OCI-M2 (cell line): ENCODE data around the gene MED9.

Experiments
- DNase-seq: peaks from one replicate; lab custom pipeline; 2025; ENCODE audit not compliant: unreplicated experiment; lab: John Stamatoyannopoulos, UW

The MED9 gene

DNA sequence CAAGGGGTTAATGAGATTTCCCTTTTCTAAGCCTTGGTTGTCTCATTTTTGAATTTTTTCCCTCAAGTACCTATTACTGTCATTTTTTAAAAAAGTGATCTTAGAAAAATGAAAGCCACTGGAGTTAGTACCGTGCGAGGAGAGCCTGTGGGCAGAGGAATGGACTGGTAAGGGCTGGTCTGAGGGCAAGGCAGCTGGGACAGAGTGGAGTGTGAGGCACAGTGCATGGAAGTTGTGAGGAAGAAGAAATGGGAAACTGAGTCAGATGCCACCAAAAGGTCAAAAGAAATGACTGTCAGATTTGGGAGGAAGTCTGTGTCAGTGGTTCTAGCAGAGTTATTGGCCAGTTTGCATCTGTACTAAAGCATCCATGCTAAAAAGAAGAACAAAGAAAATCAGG lies 11.2 kb downstream of the MED9 start:
- no peak for DNase-seq

DNA sequence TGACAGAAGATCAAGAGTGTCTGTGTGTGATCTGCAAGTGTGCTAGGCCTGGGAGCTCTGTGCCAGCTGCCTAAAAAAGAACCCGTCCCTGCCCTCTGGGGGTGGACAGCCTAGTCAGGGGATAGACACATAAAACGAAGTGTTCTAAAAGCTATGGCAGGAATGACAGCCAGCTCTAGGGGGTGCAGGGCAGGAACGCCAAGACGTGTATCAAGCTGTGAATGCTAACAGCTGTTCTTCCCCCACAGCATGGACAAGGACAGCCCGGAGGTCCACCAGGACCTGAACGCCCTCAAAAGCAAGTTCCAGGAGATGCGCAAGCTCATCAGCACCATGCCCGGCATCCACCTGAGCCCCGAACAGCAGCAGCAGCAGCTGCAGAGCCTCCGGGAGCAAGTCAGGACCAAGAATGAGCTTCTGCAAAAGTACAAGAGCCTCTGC lies 14.3 kb downstream of the MED9 start:
- DNase-seq = no peak

DNA sequence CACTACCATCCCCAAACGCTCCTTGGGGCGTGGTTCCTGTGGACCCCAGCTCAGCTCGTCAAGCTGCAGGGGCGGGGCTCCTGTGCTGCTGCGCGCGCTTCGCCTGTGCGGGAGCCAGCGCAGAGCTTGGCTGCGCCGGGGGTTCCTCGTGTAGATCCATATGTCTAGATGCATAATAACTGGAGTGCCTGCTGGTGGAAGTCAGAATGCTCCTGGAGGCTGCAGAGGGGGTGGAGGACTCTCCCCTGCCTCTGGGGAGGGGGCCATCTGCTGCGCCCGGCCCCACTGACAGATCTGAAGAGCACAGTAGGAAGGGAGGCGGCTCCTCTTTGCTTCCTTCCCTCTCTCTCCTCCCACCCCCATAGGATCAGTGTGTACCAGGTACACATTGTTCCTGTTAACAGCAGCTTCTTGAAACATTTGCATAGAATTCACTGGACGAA lies 14.8 kb downstream of the MED9 start:
- DNase-seq = no peak

DNA sequence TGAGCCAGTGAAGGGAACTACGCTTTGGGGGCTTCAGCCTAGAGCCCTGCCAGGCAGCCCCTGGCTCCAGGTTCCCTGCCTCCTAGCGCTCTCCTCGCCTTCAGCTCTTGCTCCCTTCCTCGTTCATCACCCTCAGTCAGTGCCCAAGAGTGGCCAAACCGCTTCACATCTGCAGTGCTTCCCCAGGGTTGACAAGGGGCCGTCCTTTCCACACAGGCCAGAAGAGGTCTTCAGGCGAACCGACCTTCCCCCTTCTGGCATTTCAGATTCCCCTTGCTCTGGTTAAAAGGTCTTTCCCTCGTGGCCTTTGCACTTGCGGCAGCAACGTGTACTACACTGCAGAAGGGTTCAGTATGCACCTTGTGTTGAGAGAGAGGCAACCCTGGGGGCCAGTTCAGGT lies 15.3 kb downstream of the MED9 start:
- no peak for DNase-seq

DNA sequence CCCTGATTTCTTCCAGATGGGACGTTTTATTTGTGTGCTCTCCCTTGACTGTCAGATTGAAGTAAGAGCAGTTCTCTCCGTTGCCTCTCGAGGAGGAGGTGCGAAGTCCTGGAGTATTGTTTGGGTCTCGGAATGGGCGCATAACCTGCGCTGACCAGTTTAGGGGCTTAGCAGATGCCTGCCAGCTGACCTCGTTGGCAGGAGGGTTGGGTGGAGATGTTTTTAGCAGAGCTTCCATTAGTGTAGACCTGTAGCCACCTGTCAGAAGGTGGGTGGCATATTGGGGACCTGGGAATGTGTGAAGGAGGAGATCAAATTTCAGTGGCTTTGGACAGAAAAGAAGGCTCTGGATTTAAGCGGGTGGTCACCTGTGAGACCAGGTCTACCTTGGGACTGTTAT lies 15.8 kb downstream of the MED9 start:
- DNase-seq = no peak

DNA sequence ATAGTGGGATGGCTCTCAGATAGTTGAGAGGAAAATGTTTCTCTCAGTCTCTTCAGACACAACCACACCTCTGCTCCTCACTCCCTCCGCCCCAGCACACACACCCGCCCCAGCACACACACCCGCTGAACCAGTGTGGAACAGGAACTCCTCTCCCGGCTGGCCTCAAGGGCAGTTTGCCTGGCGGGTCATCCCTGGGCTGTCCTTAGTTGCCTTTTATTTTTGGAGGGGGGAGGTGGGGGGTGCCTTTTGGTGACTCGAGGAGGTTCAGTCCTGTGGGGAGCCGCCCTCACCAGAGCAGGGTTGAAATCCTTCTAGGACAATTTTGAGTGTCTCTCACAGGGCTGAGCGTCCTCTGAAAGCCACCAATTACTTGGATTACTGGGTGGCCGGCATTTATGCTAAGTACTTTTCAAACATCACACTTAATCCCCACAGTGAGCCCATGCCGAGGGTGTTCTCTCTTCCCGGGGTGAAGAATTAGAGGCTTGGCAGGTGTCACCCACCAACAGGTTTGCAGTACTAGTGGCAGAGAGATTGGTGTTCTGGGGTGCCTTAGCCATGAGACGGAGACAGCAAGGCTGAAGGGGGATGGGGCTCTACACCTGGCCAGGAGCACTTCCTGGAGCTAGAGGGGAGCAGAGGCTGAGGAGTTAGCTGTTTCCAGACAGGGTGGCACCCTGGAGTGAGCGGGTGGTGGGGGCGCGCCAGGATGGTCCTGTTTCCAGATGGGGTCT lies 16.6 kb downstream of the MED9 start:
- no peak for DNase-seq

DNA sequence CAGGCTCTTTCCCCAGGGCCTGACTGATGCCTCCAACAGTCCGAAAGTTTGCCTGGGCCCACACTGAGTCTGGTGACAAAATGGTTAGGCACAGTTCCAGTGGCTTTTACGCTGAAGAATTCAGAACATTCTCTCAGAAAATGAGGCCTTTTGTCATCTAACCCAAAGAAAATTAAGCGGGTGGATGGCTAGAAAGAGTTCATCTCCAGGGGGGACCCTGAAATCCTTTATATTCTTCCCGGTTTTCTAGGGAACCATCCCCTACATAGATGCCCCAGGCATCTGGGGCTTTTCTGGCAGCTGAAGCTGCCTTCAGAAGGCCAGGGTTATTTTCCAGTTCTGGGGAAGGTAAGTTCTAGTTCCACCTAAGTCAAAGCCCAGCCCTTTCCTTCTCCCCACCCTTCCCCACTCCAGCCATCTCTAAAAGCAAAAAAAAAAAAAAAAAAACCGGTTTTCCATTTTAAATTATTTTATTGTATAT lies 17.2 kb downstream of the MED9 start:
- no peak for DNase-seq

DNA sequence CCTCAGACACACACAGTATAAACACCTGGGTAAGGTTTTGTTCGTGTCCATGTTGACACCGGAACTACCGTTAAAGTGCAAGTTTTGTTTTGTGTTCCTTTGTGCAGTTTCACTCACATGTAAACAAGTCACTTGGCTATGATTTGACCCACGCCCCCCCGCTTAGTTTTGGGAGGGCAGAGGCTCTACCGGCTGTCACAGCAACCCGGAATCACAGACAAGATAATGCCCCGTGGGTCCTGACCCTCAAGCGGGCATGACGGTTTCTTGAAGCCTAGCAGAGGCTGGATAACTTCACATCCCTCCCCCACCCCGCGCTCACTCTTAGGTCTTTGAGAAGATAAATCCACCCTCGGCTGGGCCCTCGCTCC lies 17.7 kb downstream of the MED9 start:
- no peak for DNase-seq

DNA sequence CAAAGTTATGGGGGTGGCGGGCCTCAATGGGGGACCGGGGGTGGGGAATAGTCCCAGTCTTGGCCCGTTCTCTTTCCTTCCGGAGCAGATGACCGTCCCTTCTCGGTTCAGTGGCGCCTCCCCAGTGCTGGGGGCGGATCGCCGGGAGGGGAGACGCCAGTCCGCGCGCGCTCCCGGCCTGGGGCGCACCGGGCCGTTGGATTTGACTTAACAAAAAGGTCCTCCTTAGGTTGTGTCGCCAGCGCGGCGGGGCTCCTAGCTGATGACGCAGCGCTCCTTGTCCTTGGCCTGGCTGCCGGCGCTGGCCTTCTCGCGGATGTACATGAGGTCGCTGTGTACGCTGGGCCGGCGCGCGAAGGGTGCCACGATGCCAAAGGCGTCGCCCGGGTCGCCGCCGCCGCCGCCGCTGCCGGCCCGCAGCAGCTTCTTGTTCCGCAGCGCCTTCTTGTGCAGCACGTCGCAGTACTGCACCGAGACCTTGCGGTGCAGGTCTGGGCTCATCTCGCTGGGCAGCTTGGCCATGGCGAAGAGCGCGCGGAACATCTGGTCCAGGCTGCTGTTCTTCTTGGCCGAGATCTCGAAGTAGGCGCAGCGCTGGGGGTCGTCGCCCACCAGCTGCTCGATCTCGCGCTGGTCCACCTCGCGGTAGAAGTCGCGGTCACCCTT lies 18.2 kb downstream of the MED9 start:
- no peak for DNase-seq

DNA sequence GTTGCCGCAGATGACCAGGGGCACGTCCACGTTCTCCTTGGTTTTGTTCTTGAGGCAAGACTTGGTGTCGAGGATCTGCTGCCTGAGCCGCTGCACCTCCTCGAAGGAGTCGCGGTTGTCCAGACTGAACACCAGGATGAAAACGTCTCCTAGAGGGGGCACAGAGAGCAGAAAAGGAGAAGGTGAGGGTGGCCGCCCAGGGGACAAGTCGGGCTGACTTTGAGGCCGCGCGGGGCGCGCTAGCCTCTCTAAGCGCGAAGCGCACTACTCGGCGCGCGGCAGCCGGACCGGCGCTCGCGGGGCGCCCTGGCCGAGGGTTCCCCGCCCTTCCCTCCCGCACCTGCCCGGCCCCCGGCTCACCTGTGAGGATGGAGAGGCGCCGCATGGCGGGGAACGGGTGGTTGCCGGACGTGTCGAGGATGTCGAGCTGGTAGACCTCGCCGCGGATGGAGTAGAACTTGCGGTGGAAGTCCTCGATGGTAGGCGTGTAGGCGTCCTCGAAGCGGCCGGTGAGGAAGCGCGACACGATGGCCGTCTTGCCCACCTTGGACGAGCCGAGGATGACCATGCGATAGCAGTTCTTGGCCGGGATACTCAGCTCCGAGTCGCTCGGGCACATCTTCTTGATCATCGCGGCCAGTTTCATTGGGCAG lies 18.9 kb downstream of the MED9 start:
- no peak for DNase-seq

DNA sequence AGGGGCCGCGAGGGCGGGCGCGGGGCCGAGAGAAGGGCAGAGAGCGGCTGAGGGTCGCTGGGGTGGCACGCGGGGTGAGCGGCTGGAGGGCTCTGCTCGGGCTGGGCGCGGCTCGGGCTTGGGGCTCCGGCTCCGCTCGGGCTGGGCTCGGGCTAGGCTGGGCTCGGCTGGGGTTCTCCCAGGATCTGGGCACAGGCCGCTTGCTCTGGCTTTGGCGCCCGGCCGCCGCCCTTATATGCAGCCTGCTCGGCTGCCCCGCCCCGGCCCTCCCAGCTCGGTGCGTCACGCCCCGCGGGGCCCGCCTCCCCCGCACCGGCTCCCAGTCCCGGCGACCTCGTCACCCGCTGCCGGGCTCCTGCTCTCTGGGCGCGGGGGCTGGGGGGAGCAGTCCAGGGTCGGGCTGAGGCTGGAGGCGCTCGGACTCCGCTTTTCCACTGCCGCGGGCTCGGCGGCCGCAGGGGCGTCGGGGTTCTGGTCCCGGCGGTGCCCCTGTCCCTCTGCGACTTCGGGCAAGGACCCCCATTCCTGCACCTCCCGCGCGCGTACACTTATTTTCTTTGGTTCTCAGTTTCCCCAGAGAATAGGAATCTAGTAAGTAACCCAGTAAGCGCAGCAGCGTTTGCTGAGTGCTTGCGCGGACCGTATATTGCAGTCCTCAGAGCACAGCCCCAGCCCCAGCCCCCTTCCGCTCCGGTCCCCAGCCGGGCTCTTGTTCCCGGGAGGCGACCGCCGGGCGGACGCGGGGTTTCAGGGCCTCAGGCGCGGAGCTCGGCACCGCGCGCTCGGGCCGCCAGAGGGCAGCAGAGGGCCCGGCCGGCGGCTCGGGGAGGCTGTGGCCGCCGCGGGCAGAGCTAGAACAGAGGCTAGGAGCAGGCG lies 19.6 kb downstream of the MED9 start, which contains the start of gene RASD1:
Gene RASD1, minus strand, starts transcription at position 207 of the 876 bp plus-strand sequence. CDS start 214 bp downstream, outside the sequence.
- DNase-seq = no peak

DNA sequence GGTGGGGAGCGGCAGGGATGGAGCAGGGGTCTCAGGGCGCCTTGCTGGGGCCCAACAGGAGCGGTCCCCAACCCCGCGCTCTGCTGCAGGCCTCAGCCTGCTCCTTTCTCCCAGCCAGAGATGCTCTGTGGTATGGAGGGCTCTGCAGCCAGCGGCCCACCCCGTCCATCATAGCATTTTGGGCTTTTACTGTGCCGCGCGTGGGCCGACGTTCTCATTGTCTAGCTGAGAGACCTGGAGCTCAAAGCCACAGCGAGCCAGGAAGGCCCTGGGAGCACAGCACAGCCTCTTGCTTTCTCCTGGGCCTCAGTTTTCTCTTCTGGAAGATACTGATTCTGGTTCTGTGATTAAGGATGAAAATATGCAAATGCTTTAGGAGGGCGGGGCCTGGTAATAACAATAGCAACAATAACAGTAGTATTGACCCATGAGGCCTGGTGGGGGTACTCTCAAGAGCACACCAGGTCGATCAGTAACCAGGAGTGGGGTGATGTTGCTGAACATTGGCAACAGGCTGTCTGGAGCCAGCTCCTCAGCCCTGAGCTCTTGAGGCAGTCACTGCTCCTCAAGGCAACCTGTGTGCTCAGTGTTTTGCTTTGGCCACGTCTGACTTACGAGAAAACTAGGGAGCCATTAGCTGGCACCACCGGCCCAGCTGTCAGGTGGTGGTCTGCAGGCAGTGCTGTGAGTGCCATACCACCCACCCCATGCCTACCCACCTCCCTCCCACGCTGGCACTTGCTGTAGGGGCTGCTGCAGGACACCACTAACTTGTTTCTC lies 20.5 kb downstream of the MED9 start:
- no peak for DNase-seq

DNA sequence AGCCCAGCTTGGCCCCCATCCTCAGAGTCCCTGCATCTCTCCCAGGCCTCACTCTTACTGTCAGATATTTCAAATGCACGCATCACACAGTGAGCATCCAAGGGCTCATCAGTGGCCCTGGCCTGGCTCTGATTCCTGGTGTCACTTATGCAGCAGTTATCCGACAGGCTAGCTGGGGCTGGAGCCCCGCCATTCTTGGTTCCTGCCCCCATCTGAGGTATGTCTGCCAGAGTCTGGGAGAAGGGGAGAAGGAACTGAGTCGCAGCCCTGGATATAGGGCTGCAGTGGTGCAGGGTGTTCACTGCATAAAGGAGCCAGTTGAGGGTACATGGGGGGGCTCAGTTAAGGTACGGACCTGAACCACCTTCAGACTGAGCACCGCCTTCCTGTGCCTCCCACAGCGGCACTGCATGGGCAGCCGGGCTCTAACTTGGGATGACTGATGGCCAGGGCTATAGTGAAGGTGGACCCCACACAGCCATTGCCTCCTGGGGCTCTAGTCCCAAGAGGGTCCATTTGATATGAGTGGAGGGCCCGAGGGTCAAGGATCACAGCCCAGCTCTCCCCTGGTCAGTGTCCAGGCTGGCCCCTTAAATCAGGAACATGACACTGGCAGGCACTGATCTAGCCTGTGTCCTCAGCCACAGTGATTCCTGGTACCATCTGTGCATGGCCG lies 21.2 kb downstream of the MED9 start:
- no peak for DNase-seq

DNA sequence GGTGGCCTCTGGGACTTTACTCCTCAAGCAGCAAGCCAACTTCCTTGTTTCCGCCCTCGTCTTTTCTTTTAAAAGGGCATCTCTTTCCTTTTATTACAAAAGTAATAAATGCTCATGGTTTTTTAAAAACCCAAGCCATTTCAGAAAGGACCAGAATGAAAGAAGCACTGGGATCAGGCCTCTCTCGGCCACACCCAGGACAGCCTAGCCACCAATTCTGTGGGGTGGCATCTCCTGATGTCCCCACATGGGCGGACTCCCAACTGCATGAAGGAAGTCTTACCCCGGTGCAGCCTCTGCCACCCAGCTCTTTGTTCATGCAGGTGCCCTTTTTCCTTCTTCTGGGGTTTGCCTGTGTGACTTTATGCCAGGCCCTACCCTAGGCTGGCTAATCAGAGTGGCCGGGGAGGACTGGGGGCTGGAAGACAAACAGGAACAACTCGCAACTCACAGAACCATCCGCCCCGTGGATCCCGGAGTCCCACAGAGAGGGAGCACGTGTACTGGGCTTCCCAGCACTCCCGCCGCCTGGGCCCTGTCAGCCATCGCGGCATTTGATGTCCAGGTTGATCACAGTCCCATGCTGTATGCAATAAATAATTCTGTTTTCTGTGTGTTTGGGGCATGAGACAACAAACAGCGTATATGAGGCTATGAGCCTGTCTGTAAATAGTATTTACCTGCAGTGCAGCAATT lies 22.0 kb downstream of the MED9 start:
- DNase-seq = no peak

DNA sequence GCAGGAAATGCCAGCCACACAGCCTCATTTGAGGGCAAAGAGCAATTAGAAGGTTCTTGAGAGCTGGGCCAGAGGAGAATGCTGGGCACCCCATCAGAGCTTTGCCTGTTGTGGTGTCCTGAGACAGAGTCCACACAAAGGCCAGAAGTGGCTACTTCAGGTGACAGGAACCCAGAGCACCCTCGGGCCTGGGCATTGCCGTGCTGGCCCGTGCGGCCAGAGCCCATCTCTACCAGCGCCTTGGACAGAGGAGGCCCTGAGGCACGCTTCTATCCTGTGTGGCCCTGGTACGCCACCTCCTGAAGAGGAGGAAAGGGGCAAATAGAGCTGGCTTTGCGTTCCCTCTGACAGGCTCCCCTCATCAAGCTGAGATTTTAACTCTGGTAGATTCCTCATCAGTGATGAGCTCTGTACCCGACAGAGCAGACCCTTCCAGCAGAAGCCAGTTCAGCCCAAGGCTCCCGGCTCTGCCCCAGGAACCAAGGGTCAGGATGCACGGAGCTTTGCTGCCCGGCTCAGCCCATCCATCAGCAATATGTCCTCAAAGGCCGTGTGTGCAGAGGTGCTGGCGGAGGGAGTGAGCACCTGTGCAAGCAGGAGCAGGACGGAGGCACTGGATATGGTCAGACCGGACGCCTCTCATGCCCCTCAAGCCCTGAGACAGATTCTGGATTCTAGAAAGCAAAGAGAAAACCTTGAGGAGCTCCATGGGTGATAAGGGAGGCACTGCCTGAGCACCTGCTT lies 22.8 kb downstream of the MED9 start:
- DNase-seq = no peak

DNA sequence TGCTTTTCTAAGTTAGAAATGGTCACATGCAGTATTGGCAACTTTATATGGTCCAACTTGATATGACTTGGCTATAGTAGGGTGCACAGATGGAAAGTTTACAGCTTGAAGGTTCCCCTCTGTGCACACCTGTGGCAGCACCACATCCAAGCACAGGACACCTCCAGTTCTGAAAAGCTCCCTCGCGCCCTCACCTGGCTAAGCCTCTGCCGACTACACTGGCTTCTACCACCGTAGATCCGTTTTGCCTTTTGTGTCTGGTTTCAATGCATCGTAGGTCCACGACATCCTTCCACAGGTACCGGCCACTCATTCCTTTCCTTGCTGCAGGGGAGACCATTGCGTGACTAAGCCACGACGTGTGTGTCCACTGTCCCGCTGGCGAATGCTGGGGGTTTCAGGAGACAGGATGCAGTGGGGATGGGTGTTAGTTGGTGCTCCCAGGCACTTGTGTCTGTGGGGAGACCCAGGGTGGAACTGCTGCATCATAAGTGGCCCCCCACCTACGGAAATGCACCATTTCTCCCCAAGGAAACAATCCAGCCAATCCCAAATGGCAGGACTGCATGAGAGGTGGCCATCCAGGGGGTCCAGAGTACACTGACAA lies 24.3 kb downstream of the MED9 start:
- DNase-seq = no peak

DNA sequence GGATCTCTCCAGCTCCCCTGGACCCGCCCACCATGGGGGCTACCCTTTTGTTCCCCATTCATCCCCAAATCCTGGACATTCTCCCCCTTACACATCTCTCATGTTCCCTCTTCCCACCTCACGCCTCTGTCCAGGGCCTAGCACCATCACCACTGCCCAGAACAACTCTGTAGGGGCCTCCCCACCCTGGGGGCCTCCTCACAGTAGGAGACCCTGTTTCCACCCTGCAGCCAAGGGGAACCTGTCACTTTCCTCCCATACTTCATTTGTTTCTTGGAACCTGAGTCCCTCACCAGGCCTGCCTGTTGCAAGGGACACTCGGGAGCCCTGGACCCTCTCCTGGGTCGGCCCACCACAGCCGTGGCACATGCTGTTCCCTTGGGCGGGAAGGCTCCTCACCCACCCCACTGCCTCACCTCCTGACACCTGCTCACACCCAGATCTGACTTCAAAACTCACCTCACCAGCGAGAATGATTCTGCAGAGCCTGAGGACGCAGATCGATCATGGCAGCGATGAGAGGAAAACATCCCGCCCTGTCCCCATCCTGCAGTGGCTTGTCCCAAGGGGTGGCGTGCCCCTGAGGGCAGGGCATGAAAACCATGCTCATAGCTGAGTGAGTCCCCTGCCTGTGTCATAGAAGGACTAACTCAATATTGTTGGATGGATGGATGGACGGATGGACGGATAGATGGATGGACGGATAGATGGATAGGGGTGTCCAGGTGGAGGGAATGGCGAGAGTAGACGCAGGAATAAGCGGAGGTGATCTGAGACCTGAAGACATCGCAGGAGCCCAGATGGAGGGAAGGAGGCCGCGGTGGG lies 26.2 kb downstream of the MED9 start:
- no peak for DNase-seq
